ENCODE measurements around the gene C1orf216.

DNA sequence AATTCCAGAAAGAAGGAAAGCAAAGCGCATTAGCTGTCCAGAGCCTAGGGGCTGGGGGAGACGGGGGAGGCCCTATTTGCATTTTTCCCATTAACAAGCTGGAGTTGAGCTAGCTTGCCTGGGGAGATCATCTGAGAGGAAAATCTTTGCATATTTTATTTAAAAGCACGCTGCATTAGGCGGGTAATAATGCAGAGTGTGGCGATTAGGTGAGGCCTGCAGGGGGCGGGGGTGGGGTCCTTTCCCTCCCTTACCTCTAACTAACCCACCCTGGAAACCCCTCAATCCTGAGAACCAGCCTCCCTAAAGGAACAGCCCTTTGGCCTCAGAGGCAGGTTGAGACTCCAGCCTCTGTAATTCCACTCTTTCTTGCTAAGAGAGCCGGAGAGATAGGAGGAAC lies 16.2 kb downstream of the C1orf216 start:
- no peak for TF ChIP-seq CTCF (IDR thresholded peaks at IDR 0.05 in 4 of 5, conservative IDR thresholded peaks at IDR 0.05 in 1 of 5)
- no peak for TF ChIP-seq POLR2A (IDR thresholded peaks at IDR 0.05)

Measured in gastrocnemius medialis (tissue), 4 donors.